Measurements from ENCODE around the gene SLCO4A1.

DNA sequence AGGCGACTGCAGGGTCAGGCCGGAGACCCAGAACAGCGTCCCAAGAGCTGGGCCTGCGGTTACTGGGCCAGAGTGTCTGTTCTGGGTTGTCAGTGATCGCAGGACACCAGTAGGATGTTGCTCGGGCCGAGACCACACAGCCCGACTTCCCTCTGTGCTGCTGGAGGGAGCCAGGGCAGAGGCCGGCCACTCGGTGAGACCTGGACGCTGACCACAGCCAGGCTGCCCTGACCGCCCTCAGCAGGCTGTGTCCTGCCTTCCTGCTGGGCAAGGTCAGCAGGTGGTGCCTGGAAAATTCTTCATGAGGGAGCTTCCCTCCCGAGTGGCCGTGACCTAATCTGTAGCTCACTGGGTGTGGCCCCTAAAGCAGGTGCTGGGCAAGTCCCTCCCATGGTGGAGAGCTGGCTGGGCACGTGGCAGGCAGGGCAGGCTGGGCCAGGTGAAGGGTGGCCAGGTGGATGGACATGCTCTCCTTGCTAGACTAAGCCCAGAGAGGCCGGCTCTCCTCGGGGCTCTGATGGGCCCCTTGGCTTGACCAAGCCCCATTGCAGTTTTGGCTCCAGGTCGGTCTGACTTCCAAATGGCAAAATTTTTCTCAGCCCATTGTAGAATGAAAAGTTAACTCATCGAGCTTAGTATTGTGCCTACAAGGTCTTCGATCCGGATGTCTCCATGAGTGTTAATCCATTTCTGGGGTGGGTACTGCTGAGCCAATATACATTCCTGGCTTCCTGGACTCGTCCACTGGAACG is 1.9 kb downstream of the SLCO4A1 start:
- TF ChIP-seq FOXP2 (optimal IDR thresholded peaks at IDR 0.05; ENCODE audit: borderline replicate concordance, extremely low read depth, extremely low read length, insufficient read depth) (no peak), POLR2AphosphoS5 (IDR thresholded peaks at IDR 0.05; ENCODE audit: low read depth, low read length) (no peak)
